HG02571 (cell line): ENCODE data around the gene SMOC2.
"Not testable (repeated sequence)": the region's sequence is repeated elsewhere in the genome, so short reads cannot be mapped to it uniquely, and the experiment has no call there.

Experiments used
- ATAC-seq: cut with Tn5 transposase; IDR thresholded peaks from one replicate; pipeline ENCODE4 v1.9.1; 2021; ENCODE audit warnings: mild to moderate bottlenecking, moderate library complexity; ENCODE audit not compliant: unreplicated experiment

The SMOC2 gene

GRCh38 chr6:168699631-168700295, 258.8 kb downstream of the SMOC2 start:
- ATAC-seq: no peak

GRCh38 chr6:168700880-168701279, 259.9 kb downstream of the SMOC2 start:
- no peak for ATAC-seq

GRCh38 chr6:168703990-168704389, 263.0 kb downstream of the SMOC2 start:
- no peak for ATAC-seq

GRCh38 chr6:168704678-168705077, 263.7 kb downstream of the SMOC2 start:
- ATAC-seq: no peak

GRCh38 chr6:168705271-168705670, 264.3 kb downstream of the SMOC2 start:
- ATAC-seq: not testable (repeated sequence)

- ATAC-seq: no peak
Observed at GRCh38 chr6:168706471-168707177, 265.6 kb downstream of the SMOC2 start.

- ATAC-seq: no peak
Observed at GRCh38 chr6:168708526-168708925, 267.5 kb downstream of the SMOC2 start.

GRCh38 chr6:168708984-168709383, 268.0 kb downstream of the SMOC2 start:
- ATAC-seq: no peak

GRCh38 chr6:168709390-168709789, 268.4 kb downstream of the SMOC2 start:
- ATAC-seq: no peak

GRCh38 chr6:168709991-168710390, 269.0 kb downstream of the SMOC2 start:
- ATAC-seq: no peak

- ATAC-seq: no peak
Observed at GRCh38 chr6:168711049-168711640, 270.2 kb downstream of the SMOC2 start.

- no peak for ATAC-seq
Observed at GRCh38 chr6:168711666-168712300, 270.8 kb downstream of the SMOC2 start.

GRCh38 chr6:168712993-168713392, 272.0 kb downstream of the SMOC2 start:
- ATAC-seq: no peak

GRCh38 chr6:168713839-168714238, 272.9 kb downstream of the SMOC2 start:
- no peak for ATAC-seq

- no peak for ATAC-seq
Observed at GRCh38 chr6:168714547-168715260, 273.7 kb downstream of the SMOC2 start.

GRCh38 chr6:168715643-168716481, 274.9 kb downstream of the SMOC2 start:
- ATAC-seq: no peak

- ATAC-seq: no peak
Observed at GRCh38 chr6:168716581-168716980, 275.6 kb downstream of the SMOC2 start.

GRCh38 chr6:168717491-168717890, 276.5 kb downstream of the SMOC2 start:
- ATAC-seq: no peak
